ENCODE data around the gene CYTH1.

Gene CYTH1

DNA sequence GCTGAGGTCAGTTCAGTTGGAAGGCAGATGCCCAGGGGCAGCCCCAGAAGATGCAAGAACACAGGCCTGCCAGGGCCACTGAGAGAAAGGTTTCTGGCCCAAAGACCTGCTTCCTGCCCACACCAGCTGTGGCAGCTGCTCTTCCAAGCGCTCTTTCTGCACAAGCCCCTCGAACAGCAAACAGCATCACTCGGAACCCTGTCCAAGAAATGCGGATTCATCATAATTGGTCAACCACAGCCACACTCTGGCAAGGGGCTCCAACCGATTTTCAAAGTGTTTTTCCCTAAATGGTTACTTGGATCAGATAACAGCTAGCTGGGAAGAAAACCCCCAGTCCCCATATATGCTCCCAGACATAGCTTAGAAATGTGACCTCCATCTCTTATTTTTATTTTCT lies 133.8 kb downstream of the CYTH1 start:
- H3K27ac ChIP-seq (ENCODE audit: poor library complexity, severe bottlenecking): no peak overlapping the region

DNA sequence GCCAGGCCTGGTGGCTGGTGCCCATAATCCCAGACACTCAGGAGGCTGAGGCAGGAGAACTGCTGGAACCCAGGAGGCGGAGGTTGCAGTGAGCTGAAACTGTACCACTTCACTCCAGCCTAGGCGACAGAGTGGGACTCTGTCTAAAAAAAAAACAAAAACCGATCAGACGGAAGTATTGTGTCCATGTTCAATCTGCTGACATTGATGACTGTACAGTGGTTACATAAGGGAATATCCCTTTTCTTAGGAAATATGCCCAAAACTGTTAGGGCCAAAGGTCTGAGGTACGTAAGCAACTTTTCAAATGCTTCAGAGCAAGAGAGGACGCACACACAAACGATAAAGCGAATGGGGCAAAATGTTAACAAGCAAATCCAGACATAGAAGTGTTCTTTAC lies 135.0 kb downstream of the CYTH1 start:
- no peak for TF ChIP-seq CTCF (IDR thresholded peaks at IDR 0.05; ENCODE audit: poor library complexity, severe bottlenecking)
- Histone ChIP-seq H3K4me1 (ENCODE audit: insufficient read depth, poor library complexity, severe bottlenecking) (peaks cover 9% of the 10 kb centered on the region), H3K27me3 (ENCODE audit: insufficient read depth, poor library complexity, severe bottlenecking) (no peaks in the 10 kb centered on the region), H3K4me3 (ENCODE audit: severe bottlenecking) (no peak overlapping the region), H3K27ac (ENCODE audit: poor library complexity, severe bottlenecking) (no peak overlapping the region), H3K9me3 (ENCODE audit: severe bottlenecking) (no peaks in the 10 kb centered on the region), H3K36me3 (ENCODE audit: low read depth) (no peaks in the 10 kb centered on the region)
- ATAC-seq (ENCODE audit: low read depth) (no peak), DNase-seq (ENCODE audit: low spot score) (no peak)

More for the DNA sequence above, 133.8 kb downstream of the CYTH1 start:
- ATAC-seq (ENCODE audit: low read depth) (no peak), DNase-seq (ENCODE audit: low spot score) (no peak)
- H3K4me3 ChIP-seq (ENCODE audit: severe bottlenecking): no peak overlapping the region
- H3K27me3 ChIP-seq (ENCODE audit: insufficient read depth, poor library complexity, severe bottlenecking): no peaks in the 10 kb centered on the region
- H3K36me3 ChIP-seq (ENCODE audit: low read depth): no peaks in the 10 kb centered on the region
- no peak for TF ChIP-seq CTCF (IDR thresholded peaks at IDR 0.05; ENCODE audit: poor library complexity, severe bottlenecking)
- peaks cover 9% of the 10 kb centered on the region for H3K4me1 ChIP-seq (ENCODE audit: insufficient read depth, poor library complexity, severe bottlenecking)
- H3K9me3 ChIP-seq (ENCODE audit: severe bottlenecking): no peaks in the 10 kb centered on the region

GRCh38 chr17:78645421-78646295 lies 136.4 kb downstream of the CYTH1 start:
- no peaks in the 10 kb centered on the region for H3K27me3 ChIP-seq (ENCODE audit: insufficient read depth, poor library complexity, severe bottlenecking)
- H3K4me3 ChIP-seq (ENCODE audit: severe bottlenecking): no peak overlapping the region
- no peaks in the 10 kb centered on the region for H3K36me3 ChIP-seq (ENCODE audit: low read depth)
- TF ChIP-seq CTCF (IDR thresholded peaks at IDR 0.05; ENCODE audit: poor library complexity, severe bottlenecking): no peak
- H3K4me1 ChIP-seq (ENCODE audit: insufficient read depth, poor library complexity, severe bottlenecking): peaks cover 6% of the 10 kb centered on the region
- ATAC-seq (ENCODE audit: low read depth) (peak; percentile 29; the same call in 1 of the 3 replicates), DNase-seq (ENCODE audit: low spot score) (no peak)
- H3K9me3 ChIP-seq (ENCODE audit: severe bottlenecking): no peaks in the 10 kb centered on the region
- H3K27ac ChIP-seq (ENCODE audit: poor library complexity, severe bottlenecking): no peak overlapping the region

- no peak overlapping the region for H3K27ac ChIP-seq (ENCODE audit: poor library complexity, severe bottlenecking)
- no peaks in the 10 kb centered on the region for H3K9me3 ChIP-seq (ENCODE audit: severe bottlenecking)
- H3K27me3 ChIP-seq (ENCODE audit: insufficient read depth, poor library complexity, severe bottlenecking): no peaks in the 10 kb centered on the region
- H3K4me1 ChIP-seq (ENCODE audit: insufficient read depth, poor library complexity, severe bottlenecking): peaks cover 6% of the 10 kb centered on the region
- ATAC-seq (ENCODE audit: low read depth): no peak
- H3K36me3 ChIP-seq (ENCODE audit: low read depth): no peaks in the 10 kb centered on the region
- DNase-seq (ENCODE audit: low spot score): no peak
- no peak overlapping the region for H3K4me3 ChIP-seq (ENCODE audit: severe bottlenecking)
- no peak for TF ChIP-seq CTCF (IDR thresholded peaks at IDR 0.05; ENCODE audit: poor library complexity, severe bottlenecking)
These were observed 137.1 kb downstream of the CYTH1 start for GRCh38 chr17:78644931-78645351.

GRCh38 chr17:78644224-78644623 lies 137.8 kb downstream of the CYTH1 start:
- ATAC-seq (ENCODE audit: low read depth) (no peak), DNase-seq (ENCODE audit: low spot score) (no peak)
- H3K27ac ChIP-seq (ENCODE audit: poor library complexity, severe bottlenecking): no peak overlapping the region
- H3K4me1 ChIP-seq (ENCODE audit: insufficient read depth, poor library complexity, severe bottlenecking): peaks cover 6% of the 10 kb centered on the region
- H3K27me3 ChIP-seq (ENCODE audit: insufficient read depth, poor library complexity, severe bottlenecking): no peaks in the 10 kb centered on the region
- H3K36me3 ChIP-seq (ENCODE audit: low read depth): no peaks in the 10 kb centered on the region
- no peaks in the 10 kb centered on the region for H3K9me3 ChIP-seq (ENCODE audit: severe bottlenecking)
- no peak overlapping the region for H3K4me3 ChIP-seq (ENCODE audit: severe bottlenecking)
- TF ChIP-seq CTCF (IDR thresholded peaks at IDR 0.05; ENCODE audit: poor library complexity, severe bottlenecking): no peak

Measured in RWPE2 (cell line).